ENCODE data around the gene HIVEP3.

DNA sequence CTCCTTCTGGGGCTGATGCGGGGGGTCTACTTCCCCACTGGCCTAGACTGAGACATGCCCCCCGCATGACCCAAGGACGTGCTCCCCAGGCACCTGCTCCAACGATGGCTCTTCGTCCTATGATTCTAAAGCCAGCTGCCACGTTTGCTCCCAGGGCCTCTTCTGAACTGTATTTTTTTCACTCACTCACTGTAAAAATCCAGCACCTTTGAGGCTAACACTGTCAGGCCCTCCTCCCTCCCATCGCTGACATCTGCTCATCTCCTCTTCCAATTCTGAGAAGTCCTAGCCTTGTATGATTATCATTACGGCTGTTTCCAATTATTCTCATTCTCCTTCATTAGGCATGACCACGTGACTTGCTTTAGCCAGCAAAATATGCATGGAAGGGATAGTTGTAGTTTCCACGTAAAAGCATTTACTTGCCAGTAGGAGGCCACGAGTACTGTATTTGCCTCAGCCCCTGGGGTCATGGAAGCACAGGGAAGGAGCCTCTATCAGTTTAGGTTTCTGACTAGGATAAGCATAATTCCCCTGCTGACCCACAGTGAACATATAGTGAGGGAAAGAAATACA, 415.1 kb downstream of the HIVEP3 start:
- TF ChIP-seq EZH2 (IDR thresholded peaks at IDR 0.05) = no peak
- TF ChIP-seq POLR2AphosphoS5 (IDR thresholded peaks at IDR 0.05; ENCODE audit: borderline replicate concordance, low read depth, low read length) = no peak
- TF ChIP-seq FOXP2 (optimal IDR thresholded peaks at IDR 0.05; ENCODE audit: control extremely low read depth, extremely low read length, insufficient read depth) = no peak
